GM12878 (cell line): ENCODE data around the gene KMT2B. TPM values are rescaled to one million over a fixed set of nuclear protein-coding genes. Genes with fewer than 3 reads are reported as not detected.
"Not testable (repeated sequence)": the region's sequence is repeated elsewhere in the genome, so short reads cannot be mapped to it uniquely, and the experiment has no call there.

Experiments
- ATAC-seq: fragments of 200-7000 bp; cut with Tn5 transposase; 3 replicates; pipeline ENCODE4 v1.9.1; 2020; ENCODE audit warnings: mild to moderate bottlenecking, moderate library complexity
- BruUV-seq: library from RNA; stranded (reverse); fragments of 400-500 nt; replicated peaks from 2 replicates; lab custom pipeline; 2021; lab: Mats Ljungman, UMichigan
- CTCF ChIA-PET: fragments of 300-600 bp; sonication (Branson Sonifier 250); formaldehyde crosslinking; extraction: SDS; loops from one replicate; lab custom pipeline; 2021; ENCODE audit warnings: inconsistent platforms; lab: Yijun Ruan, JAX
- POLR2A ChIA-PET: fragments of 350-600 bp; formaldehyde crosslinking; extraction: SDS; loops from one replicate; lab custom pipeline; 2021; ENCODE audit warnings: inconsistent platforms; lab: Charles Lee
- RAD21 ChIA-PET: fragments of 300-600 bp; sonication (Branson Sonifier 250); formaldehyde crosslinking; loops from one replicate; lab custom pipeline; 2023; ENCODE audit warnings: antibody characterized with exemption; ENCODE audit not compliant: unreplicated experiment; lab: Charles Lee
- SMC1A ChIA-PET: fragments of 300-600 bp; sonication (Branson Sonifier 250); formaldehyde crosslinking; loops from one replicate; lab custom pipeline; 2023; ENCODE audit not compliant: unreplicated experiment, uncharacterized antibody; lab: Charles Lee
- DNase-seq: peaks from one replicate; pipeline ENCODE4 v3.0.0-alpha.2; 2011; ENCODE audit warnings: low read depth, low spot score
- FAIRE-seq: peaks from 3 replicates; lab custom pipeline; 2011; peaks lifted over from hg19 to GRCh38; lab: Jason Lieb, UNC
- H2AFZ ChIP-seq: 2 replicates; pipeline ENCODE4 v1.6.0; 2011; ENCODE audit warnings: low read depth, low read length, control low read depth; ENCODE audit not compliant: control insufficient read depth
- H3K27ac ChIP-seq: 2 replicates; pipeline ENCODE4 v1.5.1; 2011; ENCODE audit warnings: control low read depth; ENCODE audit not compliant: control insufficient read depth, insufficient read depth
- H3K27me3 ChIP-seq, 2 experiments: replicated peaks in 1 of 2; 2 replicates each; pipeline versions ENCODE4 v1.6.0 to v1.6.1; 2011; ENCODE audit warnings: low read length in 1 of 2; ENCODE audit not compliant: control insufficient read depth in 2 of 2, insufficient read depth in 2 of 2
- H3K36me3 ChIP-seq, 2 experiments: 2 replicates each; pipeline ENCODE4 v1.5.1; 2011; ENCODE audit warnings: low read length in 1 of 2; ENCODE audit not compliant: control insufficient read depth in 2 of 2, insufficient read depth in 2 of 2
- H3K4me1 ChIP-seq: 2 replicates; pipeline ENCODE4 v1.6.1; 2011; ENCODE audit warnings: mild to moderate bottlenecking, low read length, moderate library complexity, mixed read lengths; ENCODE audit not compliant: control insufficient read depth, insufficient read depth
- H3K4me2 ChIP-seq: 2 replicates; pipeline ENCODE4 v1.6.0; 2011; ENCODE audit warnings: control low read depth; ENCODE audit not compliant: control insufficient read depth, insufficient read depth
- H3K4me3 ChIP-seq: fragments of 200-600 bp; sonication (generic); 2 replicates; pipeline ENCODE4 v1.5.1; 2016
- H3K79me2 ChIP-seq: 2 replicates; pipeline ENCODE4 v1.6.0; 2011; ENCODE audit warnings: low read length; ENCODE audit not compliant: control insufficient read depth, insufficient read depth
- H3K9ac ChIP-seq: 2 replicates; pipeline ENCODE4 v1.8.0; 2011; ENCODE audit warnings: low read length, control low read depth, mixed read lengths; ENCODE audit not compliant: control insufficient read depth, insufficient read depth
- H3K9me3 ChIP-seq: replicated peaks from 3 replicates; pipeline ENCODE4 v1.5.1; 2011; ENCODE audit warnings: mild to moderate bottlenecking, low read length; ENCODE audit not compliant: control insufficient read depth, insufficient read depth
- H4K20me1 ChIP-seq: 2 replicates; pipeline ENCODE4 v1.6.0; 2011; ENCODE audit not compliant: control insufficient read depth, insufficient read depth
- ATF2 ChIP-seq: IDR thresholded peaks from 2 replicates; pipeline ENCODE4 v1.6.1; 2012; ENCODE audit warnings: low read length, inconsistent platforms
- ATF7 ChIP-seq: fragments of 450-650 bp; IDR thresholded peaks from 2 replicates; pipeline ENCODE4 v1.6.1; 2016; ENCODE audit warnings: low read depth, mild to moderate bottlenecking
- BCL3 ChIP-seq: IDR thresholded peaks from 2 replicates; pipeline ENCODE4 v1.6.1; 2011; ENCODE audit warnings: borderline replicate concordance, low read depth, mild to moderate bottlenecking, moderate library complexity, low read length; ENCODE audit not compliant: insufficient read depth, poor library complexity, severe bottlenecking
- MYB ChIP-seq: fragments of 150-350 bp; IDR thresholded peaks from 2 replicates; pipeline ENCODE4 v1.6.1; 2014; ENCODE audit warnings: mild to moderate bottlenecking, low read depth, low read length, borderline replicate concordance
- NFYA ChIP-seq: IDR thresholded peaks from 2 replicates; pipeline ENCODE4 v1.6.1; 2011; ENCODE audit warnings: low read depth, mild to moderate bottlenecking, low read length, improper control_type of control experiment, borderline replicate concordance
- PAX5 ChIP-seq: IDR thresholded peaks from 2 replicates; pipeline ENCODE4 v1.6.1; 2011; ENCODE audit warnings: low read depth, low read length, borderline replicate concordance
- PBX3 ChIP-seq: IDR thresholded peaks from 2 replicates; pipeline ENCODE4 v1.6.1; 2011; ENCODE audit warnings: mild to moderate bottlenecking, low read depth, low read length, moderate library complexity; ENCODE audit not compliant: insufficient replicate concordance
- WGBS: methylation state at CpG from one replicate; pipeline ENCODE4 v1.1.6; 2016; ENCODE audit warnings: low lambda C conversion rate; ENCODE audit not compliant: insufficient replicate concordance, insufficient coverage; ENCODE audit errors: missing lambda C conversion rate; 5-methylcytosine and 5-hydroxymethylcytosine counted together
- in situ Hi-C: fragments of 300-500 bp; cut with MboI; formaldehyde crosslinking; loops from 9 replicates; pipeline ENCODE4 v1.14.3; 2018; ENCODE audit warnings: mixed read lengths
- intact Hi-C: fragments of 100-400 bp; cut with micrococcal nuclease; formaldehyde crosslinking; loops from one replicate; pipeline ENCODE4 v1.14.2; 2022; ENCODE audit not compliant: unreplicated experiment
- polyA plus RNA-seq, 11 experiments: library from polyadenylated mRNA; depleted of rRNA in 4 of 11; unstranded in 6 of 11; stranded (reverse) in 5 of 11; fragments of >200 nt; fragmentation: Nextera tagmentation in 4 of 11; fragmentation: Illumina TruSeq in 1 of 11; extraction: Ambion mirVana in 4 of 11; extraction: Trizol in 1 of 11; gene quantifications; 1 replicate in 1 of 11; 2 replicates in 10 of 11; pipeline versions ENCODE4 v1.2.1 to v1.2.3, GENCODE V29; 2011 to 2016; ENCODE audit warnings: inconsistent platforms in 2 of 11, missing spikeins in 2 of 11, low read depth in 1 of 11
- total RNA-seq, 4 experiments: library from RNA; depleted of rRNA in 3 of 4; stranded (reverse); fragments of >200 nt in 3 of 4; fragmentation: Illumina TruSeq in 1 of 4; extraction: Trizol in 1 of 4; gene quantifications; 2 replicates each; pipeline versions ENCODE4 v1.2.1 to v1.2.3, GENCODE V29; 2013 to 2021

KMT2B gene
- total and polyA plus RNA-seq, 10 of the 15 experiments (the other 5 are each of a cell fraction or from before 2014, with no cell fraction given), result 0.71 to 35.6 (median 6.0) TPM

GRCh38 chr19:35689836-35690235 is 28.0 kb upstream of the KMT2B start (continued):
- TF ChIP-seq ATF2, result no peak
- TF ChIP-seq NFYA, result no peak
- TF ChIP-seq PAX5, result no peak
- TF ChIP-seq MYB, result no peak
- TF ChIP-seq ATF7, result no peak
- TF ChIP-seq PBX3, result no peak
- no peak for TF ChIP-seq BCL3
- TF ChIP-seq, all 136 proteins: peak for 0

- H3K4me2 ChIP-seq, ATAC-seq, in situ Hi-C loops, BruUV-seq, H3K4me3 ChIP-seq, DNase-seq, FAIRE-seq, H3K9ac ChIP-seq, H3K9me3 ChIP-seq, H3K27me3 ChIP-seq, H3K36me3 ChIP-seq, H3K79me2 ChIP-seq, H4K20me1 ChIP-seq, H2AFZ ChIP-seq, H3K4me1 ChIP-seq, H3K27ac ChIP-seq: not testable (repeated sequence)
- ChIA-PET SMC1A (interaction anchor here (1.5 kb wide), 1 partner anchor 188 kb away, joined by 3 read pairs; no protein-coding TSS in a partner anchor), CTCF (interaction anchor here (0.8 kb wide), 1 partner anchor 168 kb away, joined by 3 read pairs; no protein-coding TSS in a partner anchor), POLR2A (interaction anchor here (2.0 kb wide), 1 partner anchor 22 kb away, joined by 4 read pairs; no protein-coding TSS in a partner anchor), RAD21 (interaction anchor here (2.2 kb wide), 1 partner anchor 57 kb away, joined by 6 read pairs; the partner anchor contains the start of gene LIN37)
- intact Hi-C loops, result loop anchor here (5.0 kb wide), 1 partner anchor 191 kb away; no protein-coding TSS in a partner anchor
- WGBS, result 77% methylated on average over 19 of the region's 37 CpGs
These were observed 26.7 kb upstream of the KMT2B start for GRCh38 chr19:35691106-35691505.
